ENCODE results near the gene ACVR2A.

The ACVR2A gene

GRCh38 chr2:147844697-147845410 lies at the start of gene ACVR2A:
ACVR2A (plus strand) TSS chr2:147845029; CDS start chr2:147845153, 124 bp downstream.
- TF ChIP-seq GATA2 (IDR thresholded peaks at IDR 0.05; ENCODE audit: low read depth, low read length) = peak; percentile 14; the same call in 1 of the 2 replicates
- TF ChIP-seq GATA3 (IDR thresholded peaks at IDR 0.05; ENCODE audit: low read depth, low read length) = no peak

DNA sequence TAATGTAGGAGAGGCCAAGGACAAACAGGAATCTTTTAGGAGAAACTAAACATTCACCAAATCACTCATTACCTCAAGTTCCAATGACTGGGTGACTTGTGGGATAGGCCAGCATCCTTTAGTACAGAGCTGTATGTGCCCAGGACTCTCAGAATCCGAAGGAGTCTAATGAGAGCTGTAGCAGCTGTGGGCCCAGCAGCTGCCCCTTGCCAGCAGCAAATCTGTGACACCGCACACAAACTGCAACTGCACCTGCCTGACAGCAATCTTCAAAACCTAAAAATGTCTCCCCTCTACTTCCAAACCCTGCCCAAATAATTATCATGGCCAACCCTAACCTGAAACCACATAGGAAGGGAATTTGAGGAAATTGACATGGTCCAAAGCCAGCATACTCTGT lies 44.5 kb upstream of the ACVR2A start:
- TF ChIP-seq GATA3 (IDR thresholded peaks at IDR 0.05; ENCODE audit: low read depth, low read length) (no peak), GATA2 (IDR thresholded peaks at IDR 0.05; ENCODE audit: low read depth, low read length) (no peak)

DNA sequence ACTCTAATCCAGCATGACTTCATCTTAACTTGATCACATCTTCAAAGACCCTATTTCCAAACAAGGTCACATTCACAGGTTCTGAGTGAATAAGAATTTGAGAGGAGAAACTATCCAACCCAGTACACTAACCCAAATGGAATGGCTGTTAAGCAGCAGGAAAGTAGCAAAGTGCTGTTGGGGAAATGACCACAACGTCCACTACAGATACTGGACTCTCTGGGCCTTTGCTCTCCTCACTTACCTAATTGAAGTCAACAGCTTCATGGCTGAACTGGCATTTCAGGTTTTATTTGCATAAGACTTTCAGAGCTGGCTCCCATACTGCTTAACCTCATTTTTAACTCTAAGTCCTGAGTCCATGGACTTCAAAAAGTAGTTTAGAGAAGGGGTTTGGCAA lies 38.0 kb upstream of the ACVR2A start:
- no peak for TF ChIP-seq GATA3 (IDR thresholded peaks at IDR 0.05; ENCODE audit: low read depth, low read length)
- no peak for TF ChIP-seq GATA2 (IDR thresholded peaks at IDR 0.05; ENCODE audit: low read depth, low read length)

DNA sequence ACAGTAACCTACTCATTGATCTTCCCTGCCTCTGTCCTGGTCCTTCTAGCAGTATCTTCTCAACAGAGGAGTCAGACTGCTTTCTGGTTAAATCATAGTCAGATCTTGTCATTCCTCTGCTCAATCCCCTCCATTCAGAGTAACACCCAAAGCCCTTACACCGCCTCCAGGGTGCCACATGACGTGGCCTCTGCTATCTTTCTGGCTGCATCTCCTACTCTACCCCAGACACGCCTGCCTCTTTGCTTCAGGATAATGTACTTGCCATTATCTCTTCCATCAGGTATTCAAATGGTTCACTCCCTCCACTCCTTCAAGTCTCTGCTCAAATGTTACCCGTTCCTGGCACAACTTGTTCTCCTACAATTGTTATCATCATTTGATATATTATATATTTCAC lies 36.3 kb upstream of the ACVR2A start:
- TF ChIP-seq GATA3 (IDR thresholded peaks at IDR 0.05; ENCODE audit: low read depth, low read length) = no peak

DNA sequence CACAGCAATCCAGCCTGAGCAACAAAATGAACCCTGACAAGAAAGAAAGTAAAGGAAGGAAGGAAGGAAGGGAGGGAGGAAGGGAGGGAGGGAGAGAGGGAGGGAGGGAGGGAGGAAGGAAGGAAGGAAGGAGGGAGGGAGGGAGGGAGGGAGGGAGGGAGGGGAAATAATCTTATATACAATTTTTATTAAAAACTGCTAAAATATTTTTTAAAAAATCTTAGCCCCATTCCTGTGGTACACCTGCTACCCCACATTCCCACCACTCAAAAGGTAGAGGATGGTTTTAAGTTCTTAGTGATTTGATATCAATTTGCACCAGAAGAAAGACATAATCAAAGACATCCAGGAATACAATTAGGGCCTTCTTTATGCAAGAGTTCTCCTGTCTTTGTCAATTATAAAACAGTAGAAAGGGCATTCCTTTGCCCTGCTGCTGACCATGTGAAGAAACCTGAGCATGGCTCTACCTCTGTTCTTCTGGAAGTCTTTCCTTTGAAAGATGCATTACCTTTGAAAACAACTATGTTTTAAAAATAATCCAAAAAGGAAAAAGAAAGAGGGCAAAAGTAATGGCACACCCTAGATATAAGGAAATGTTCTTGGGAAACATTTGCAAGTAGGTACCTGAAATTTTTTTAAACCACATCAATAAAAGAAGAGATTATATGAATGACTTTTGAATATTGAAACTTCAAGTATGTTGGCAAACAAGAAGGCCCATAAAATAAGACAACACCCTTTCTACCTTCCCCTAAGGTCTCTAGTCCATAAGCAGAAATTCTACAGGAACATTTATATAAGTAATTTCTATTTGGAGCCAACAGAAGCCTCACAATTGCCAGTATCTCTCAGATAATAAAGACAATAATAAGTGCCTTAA lies 33.7 kb upstream of the ACVR2A start:
- TF ChIP-seq GATA3 (IDR thresholded peaks at IDR 0.05; ENCODE audit: low read depth, low read length) = no peak
- TF ChIP-seq GATA2 (IDR thresholded peaks at IDR 0.05; ENCODE audit: low read depth, low read length) = no peak

GRCh38 chr2:147818741-147819140 lies 26.1 kb upstream of the ACVR2A start:
- no peak for TF ChIP-seq GATA3 (IDR thresholded peaks at IDR 0.05; ENCODE audit: low read depth, low read length)
- no peak for TF ChIP-seq GATA2 (IDR thresholded peaks at IDR 0.05; ENCODE audit: low read depth, low read length)

GRCh38 chr2:147824620-147825019 lies 20.2 kb upstream of the ACVR2A start:
- TF ChIP-seq GATA2 (IDR thresholded peaks at IDR 0.05; ENCODE audit: low read depth, low read length) = no peak
- TF ChIP-seq GATA3 (IDR thresholded peaks at IDR 0.05; ENCODE audit: low read depth, low read length) = no peak

GRCh38 chr2:147826278-147827087 lies 18.3 kb upstream of the ACVR2A start:
- TF ChIP-seq GATA3 (IDR thresholded peaks at IDR 0.05; ENCODE audit: low read depth, low read length) (no peak), GATA2 (IDR thresholded peaks at IDR 0.05; ENCODE audit: low read depth, low read length) (no peak)

DNA sequence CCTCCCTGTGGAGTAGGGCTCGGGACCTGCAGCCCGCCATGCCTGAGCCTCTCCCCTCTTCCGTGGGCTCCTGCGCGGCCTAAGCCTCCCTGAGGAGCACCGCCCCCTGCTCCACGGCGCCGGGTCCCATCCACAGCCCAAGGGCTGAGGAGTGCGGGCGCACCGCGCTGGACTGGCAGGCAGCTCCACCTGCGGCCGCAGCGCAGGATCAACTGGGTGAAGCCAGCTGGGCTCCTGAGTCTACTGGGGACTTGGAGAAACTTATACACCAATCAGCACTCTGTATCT lies 17.8 kb upstream of the ACVR2A start:
- TF ChIP-seq GATA3 (IDR thresholded peaks at IDR 0.05; ENCODE audit: low read depth, low read length) (no peak), GATA2 (IDR thresholded peaks at IDR 0.05; ENCODE audit: low read depth, low read length) (no peak)

DNA sequence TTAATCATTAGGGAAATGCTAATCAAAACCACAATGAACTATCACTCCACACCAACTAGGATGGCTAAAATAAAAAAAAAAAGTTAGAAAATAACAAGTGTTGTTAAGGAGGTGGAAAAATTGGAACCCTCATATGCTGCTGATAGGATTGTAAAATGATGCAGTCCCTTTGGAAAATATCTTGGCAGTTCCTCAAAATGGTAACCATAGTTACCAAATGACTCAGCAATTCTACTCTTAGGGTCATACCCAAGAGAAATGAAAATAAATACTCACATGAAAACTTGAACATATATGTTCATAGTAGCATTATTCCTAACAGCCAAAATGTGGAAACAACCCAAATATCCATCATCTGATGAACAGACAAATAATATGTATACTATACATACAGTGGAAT lies 15.7 kb upstream of the ACVR2A start:
- no peak for TF ChIP-seq GATA2 (IDR thresholded peaks at IDR 0.05; ENCODE audit: low read depth, low read length)
- no peak for TF ChIP-seq GATA3 (IDR thresholded peaks at IDR 0.05; ENCODE audit: low read depth, low read length)

- TF ChIP-seq GATA2 (IDR thresholded peaks at IDR 0.05; ENCODE audit: low read depth, low read length) (no peak), GATA3 (IDR thresholded peaks at IDR 0.05; ENCODE audit: low read depth, low read length) (no peak)
These were observed 8.7 kb upstream of the ACVR2A start for GRCh38 chr2:147836099-147836498.

- TF ChIP-seq GATA3 (IDR thresholded peaks at IDR 0.05; ENCODE audit: low read depth, low read length) (no peak), GATA2 (IDR thresholded peaks at IDR 0.05; ENCODE audit: low read depth, low read length) (no peak)
These were observed 1.4 kb upstream of the ACVR2A start for GRCh38 chr2:147843391-147843863.

DNA sequence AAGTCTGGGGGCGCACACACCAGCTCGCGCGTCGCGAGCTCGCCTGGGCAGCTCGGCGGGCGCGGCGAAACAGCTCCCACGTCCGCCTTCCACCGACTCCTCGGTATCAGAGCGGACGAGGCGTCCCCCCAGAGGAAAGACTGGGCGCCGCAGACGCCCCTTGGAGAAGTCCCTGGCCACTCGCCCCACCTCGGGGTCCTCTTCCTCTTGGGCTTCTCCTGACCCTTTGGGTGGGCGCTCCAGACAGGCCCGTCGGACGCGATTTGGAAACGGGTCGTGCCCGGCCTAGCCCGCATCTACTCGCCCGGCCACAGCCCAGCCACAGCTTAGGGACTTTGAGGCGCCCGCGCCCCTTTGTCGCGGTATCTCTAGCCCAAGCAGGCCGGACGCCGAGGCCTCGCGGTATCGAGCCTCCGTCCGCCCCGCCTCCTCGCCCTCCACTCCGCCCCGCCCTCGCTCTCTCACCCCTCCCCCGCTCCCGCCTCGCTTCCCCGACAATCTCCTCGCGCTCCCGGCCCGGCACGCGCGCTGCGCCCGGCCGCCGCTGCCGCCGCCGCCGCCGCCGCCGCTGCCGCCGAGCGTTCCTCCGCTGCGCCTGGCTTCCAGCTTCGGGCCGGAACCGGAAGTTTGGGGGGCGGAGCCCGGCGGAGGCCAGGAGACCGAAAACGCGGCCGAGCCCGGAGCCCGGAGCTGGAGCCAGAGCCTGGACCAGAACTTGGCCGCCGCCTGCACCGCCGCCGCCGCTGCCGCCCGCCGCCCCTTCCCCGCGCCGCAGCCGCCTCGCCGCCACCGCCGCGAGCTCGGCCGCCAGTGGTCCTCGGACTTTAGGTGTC lies 749 bp upstream of the ACVR2A start:
- no peak for TF ChIP-seq GATA3 (IDR thresholded peaks at IDR 0.05; ENCODE audit: low read depth, low read length)
- no peak for TF ChIP-seq GATA2 (IDR thresholded peaks at IDR 0.05; ENCODE audit: low read depth, low read length)
